Measurements from ENCODE around the gene CCSER1.

GRCh38 chr4:91032725-91033445 lies 905.7 kb downstream of the CCSER1 start:
- TF ChIP-seq CTCF (IDR thresholded peaks at IDR 0.05) (no peak), POLR2A (IDR thresholded peaks at IDR 0.05) (no peak)
